ENCODE results near the gene HLCS. TPM values are rescaled to one million over a fixed set of nuclear protein-coding genes. Genes with fewer than 3 reads are reported as not detected.

Gene HLCS
- total RNA-seq, 3 donors from 2014 or later (not counting 1 experiment from before 2014, with no cell fraction given) = 28.4 to 36.0 (median 33.0) TPM

DNA sequence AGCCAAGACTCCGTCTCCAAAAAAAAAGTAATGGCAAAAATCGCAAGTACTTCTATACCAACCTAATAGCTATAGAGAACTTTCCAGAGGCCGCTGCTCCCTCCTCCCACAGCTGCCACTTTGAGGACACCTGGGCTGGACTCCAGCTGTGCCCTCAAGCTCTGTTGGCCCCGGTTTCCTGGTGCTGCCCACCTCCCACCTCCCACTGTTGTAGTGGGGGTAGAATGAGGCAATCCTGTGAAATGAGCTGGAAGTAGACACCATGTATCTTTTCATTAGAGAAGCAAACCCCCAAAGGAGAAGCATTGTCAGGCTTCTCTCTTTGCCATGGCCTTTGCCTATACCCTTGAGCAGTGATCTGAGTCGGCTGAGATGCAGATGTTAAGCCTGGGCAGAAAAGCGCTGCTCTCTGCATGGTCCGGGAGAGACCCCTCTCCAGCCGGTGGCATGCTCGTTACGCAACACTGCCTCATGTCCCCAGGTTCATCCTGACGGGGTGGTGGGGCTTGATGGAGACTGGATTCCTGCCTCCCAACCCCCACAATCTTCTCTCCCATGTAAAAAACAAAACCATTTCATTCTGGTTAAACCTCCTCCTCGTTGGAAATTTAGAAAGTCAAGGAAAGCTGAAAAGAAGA, 227.9 kb downstream of the HLCS start:
- Mint-ChIP-seq H3K27me3 (ENCODE audit: low read depth in 2 of 2) (peaks cover 8 to 9% of the 10 kb centered on the region in 2 donors), H3K4me1 (no peaks in the 10 kb centered on the region), H3K4me3 (no peak overlapping the region), H3K27ac (no peak overlapping the region), H3K36me3 (no peaks in the 10 kb centered on the region), H3K9me3 (no peaks in the 10 kb centered on the region)
- TF ChIP-seq, protein P1, sequence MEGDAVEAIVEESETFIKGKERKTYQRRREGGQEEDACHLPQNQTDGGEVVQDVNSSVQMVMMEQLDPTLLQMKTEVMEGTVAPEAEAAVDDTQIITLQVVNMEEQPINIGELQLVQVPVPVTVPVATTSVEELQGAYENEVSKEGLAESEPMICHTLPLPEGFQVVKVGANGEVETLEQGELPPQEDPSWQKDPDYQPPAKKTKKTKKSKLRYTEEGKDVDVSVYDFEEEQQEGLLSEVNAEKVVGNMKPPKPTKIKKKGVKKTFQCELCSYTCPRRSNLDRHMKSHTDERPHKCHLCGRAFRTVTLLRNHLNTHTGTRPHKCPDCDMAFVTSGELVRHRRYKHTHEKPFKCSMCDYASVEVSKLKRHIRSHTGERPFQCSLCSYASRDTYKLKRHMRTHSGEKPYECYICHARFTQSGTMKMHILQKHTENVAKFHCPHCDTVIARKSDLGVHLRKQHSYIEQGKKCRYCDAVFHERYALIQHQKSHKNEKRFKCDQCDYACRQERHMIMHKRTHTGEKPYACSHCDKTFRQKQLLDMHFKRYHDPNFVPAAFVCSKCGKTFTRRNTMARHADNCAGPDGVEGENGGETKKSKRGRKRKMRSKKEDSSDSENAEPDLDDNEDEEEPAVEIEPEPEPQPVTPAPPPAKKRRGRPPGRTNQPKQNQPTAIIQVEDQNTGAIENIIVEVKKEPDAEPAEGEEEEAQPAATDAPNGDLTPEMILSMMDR (IDR thresholded peaks at IDR 0.05) = no peak
- Histone ChIP-seq H3K4me1 (ENCODE audit: control insufficient read depth, insufficient read depth, low read length) (no peaks in the 10 kb centered on the region), H3K4me3 (ENCODE audit: low read length) (no peak overlapping the region), H3K27me3 (ENCODE audit: control insufficient read depth, insufficient read depth, low read length) (no peaks in the 10 kb centered on the region), H3K9me3 (ENCODE audit: control insufficient read depth, insufficient read depth, low read length) (no peaks in the 10 kb centered on the region), H3K27ac (ENCODE audit: low read length) (no peak overlapping the region), H3K36me3 (ENCODE audit: control insufficient read depth, insufficient read depth, low read length) (no peaks in the 10 kb centered on the region)
- DNase-seq = no peak
- intact Hi-C loops (cut with micrococcal nuclease) = no loop called here
- no peak for ATAC-seq
- WGBS (ENCODE audit: insufficient coverage) = 81% methylated on average over 10 of the region's 12 CpGs

DNA sequence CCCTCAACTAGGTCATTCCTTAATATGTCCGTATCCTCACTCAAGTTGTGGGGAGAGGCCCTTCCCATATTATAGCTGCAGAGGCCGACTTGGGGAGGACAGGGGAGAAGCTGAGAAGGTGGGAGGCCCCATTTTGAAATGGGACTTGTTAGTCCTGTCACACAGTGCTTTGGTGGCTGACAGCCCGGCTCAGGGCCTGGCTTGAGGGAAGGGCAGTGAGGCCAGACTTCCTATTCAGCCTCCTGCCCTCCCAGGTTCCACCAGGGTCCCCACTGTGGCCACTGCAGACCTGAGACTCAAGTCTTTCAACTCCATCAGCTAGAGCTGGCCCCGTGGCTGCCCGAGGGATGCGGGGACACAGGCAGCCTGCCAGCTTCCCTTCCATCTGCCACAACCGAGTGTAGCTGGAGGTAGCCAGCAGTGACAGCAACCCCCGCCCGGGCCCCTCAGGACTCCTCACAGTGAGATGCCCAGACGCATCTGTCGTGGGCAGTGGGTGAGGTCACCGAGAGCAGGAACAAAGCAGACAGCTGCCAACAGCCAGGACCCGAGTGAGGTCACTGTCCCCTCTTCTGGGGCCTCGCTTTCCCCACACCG, 230.6 kb downstream of the HLCS start:
- H3K4me3 ChIP-seq (ENCODE audit: low read length) = no peak overlapping the region
- no peak for ATAC-seq
- H3K4me1 ChIP-seq (ENCODE audit: control insufficient read depth, insufficient read depth, low read length) = no peaks in the 10 kb centered on the region
- 81% methylated on average over 15 of the region's 15 CpGs for WGBS (ENCODE audit: insufficient coverage)
- H3K4me1 Mint-ChIP-seq = no peaks in the 10 kb centered on the region
- no peaks in the 10 kb centered on the region for H3K9me3 ChIP-seq (ENCODE audit: control insufficient read depth, insufficient read depth, low read length)
- H3K27me3 ChIP-seq (ENCODE audit: control insufficient read depth, insufficient read depth, low read length) = no peaks in the 10 kb centered on the region
- H3K27ac ChIP-seq (ENCODE audit: low read length) = no peak overlapping the region
- peaks cover 0 to 3% of the 10 kb centered on the region in 2 donors for H3K27me3 Mint-ChIP-seq (ENCODE audit: low read depth in 2 of 2)
- no peak overlapping the region for H3K4me3 Mint-ChIP-seq
- no peak overlapping the region for H3K27ac Mint-ChIP-seq
- H3K9me3 Mint-ChIP-seq = no peaks in the 10 kb centered on the region
- no peaks in the 10 kb centered on the region for H3K36me3 ChIP-seq (ENCODE audit: control insufficient read depth, insufficient read depth, low read length)
- DNase-seq = no peak
- intact Hi-C loops (cut with micrococcal nuclease) = no loop called here
- TF ChIP-seq, protein P1 (IDR thresholded peaks at IDR 0.05) = no peak
- H3K36me3 Mint-ChIP-seq = no peaks in the 10 kb centered on the region

DNA sequence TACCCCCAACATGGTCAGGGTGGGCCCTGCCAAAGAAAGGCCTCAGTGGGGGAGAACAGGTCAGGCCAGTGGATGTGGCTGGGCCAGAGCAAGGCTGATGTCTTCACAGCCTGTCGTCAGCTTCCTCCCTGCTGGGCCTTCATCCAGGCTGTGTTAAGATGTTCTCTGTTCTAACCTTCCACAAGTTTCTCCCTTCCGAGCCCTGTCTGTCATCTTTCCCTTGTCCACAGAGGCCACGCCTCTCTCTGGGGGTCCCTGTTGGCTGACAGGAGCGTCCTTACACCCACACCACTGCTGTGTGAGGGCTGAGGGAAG, 231.3 kb downstream of the HLCS start:
- Histone ChIP-seq H3K27ac (ENCODE audit: low read length) (no peak overlapping the region), H3K4me1 (ENCODE audit: control insufficient read depth, insufficient read depth, low read length) (no peaks in the 10 kb centered on the region), H3K27me3 (ENCODE audit: control insufficient read depth, insufficient read depth, low read length) (no peaks in the 10 kb centered on the region), H3K36me3 (ENCODE audit: control insufficient read depth, insufficient read depth, low read length) (no peaks in the 10 kb centered on the region), H3K4me3 (ENCODE audit: low read length) (no peak overlapping the region), H3K9me3 (ENCODE audit: control insufficient read depth, insufficient read depth, low read length) (no peaks in the 10 kb centered on the region)
- H3K4me1 Mint-ChIP-seq = no peaks in the 10 kb centered on the region
- no peak overlapping the region for H3K4me3 Mint-ChIP-seq
- no peaks in the 10 kb centered on the region for H3K36me3 Mint-ChIP-seq
- 90% methylated on average over 3 of the region's 4 CpGs for WGBS (ENCODE audit: insufficient coverage)
- no peaks in the 10 kb centered on the region for H3K27me3 Mint-ChIP-seq (ENCODE audit: low read depth in 2 of 2)
- H3K9me3 Mint-ChIP-seq = no peaks in the 10 kb centered on the region
- H3K27ac Mint-ChIP-seq = no peak overlapping the region
- TF ChIP-seq, protein P1 (IDR thresholded peaks at IDR 0.05) = no peak
- DNase-seq = no peak
- intact Hi-C loops (cut with micrococcal nuclease) = no loop called here
- ATAC-seq = no peak
